HG03460 (cell line): Measurements from ENCODE around the gene PSME3IP1.

Source experiments
- ATAC-seq: cut with Tn5 transposase; IDR thresholded peaks from one replicate; pipeline ENCODE4 v1.9.1; 2021; ENCODE audit not compliant: unreplicated experiment

PSME3IP1 gene

DNA sequence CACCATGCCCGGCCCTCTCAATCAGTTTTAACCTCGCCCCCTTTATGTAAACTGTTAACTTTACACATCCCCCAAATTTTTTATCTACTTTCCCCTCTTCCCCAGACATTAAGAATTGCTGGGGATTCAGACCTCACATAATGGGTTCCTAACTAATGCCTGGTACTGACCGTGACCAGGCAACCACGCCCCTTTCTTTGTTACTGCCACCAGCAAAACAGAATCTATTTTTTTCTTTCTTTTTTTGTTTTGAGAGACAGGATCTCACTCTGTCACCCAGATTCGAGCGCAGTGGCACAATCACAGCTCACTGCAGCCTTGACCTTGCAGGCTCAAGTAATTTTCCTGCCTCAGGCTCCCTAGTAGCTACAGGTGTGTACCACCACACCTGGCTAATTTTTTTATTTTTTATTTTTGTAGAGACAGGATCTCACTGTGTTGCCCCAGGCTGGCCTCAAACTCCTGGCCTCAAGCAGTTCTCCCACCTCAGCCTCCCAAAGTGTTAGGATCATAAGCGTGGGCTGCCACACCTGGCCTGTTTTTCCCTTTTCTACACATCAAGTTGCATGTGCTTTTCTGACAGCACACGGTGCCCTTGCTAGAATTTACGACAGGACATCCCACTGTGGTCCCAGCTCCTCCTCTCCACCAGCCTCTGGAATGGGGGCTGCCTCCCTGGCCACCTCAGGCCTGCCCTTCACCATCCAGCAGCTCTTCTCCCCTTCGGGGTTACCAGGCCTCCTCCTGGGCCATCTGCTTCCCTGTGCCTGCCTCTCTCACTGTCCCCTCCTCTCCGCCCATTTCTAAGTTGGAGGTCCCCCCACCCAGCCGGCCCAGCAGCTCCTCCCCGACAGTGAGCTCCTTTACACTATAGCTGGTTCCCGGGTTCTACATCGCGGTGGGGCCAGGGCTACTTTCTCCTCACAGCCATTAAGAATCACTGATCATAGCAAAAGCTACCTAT lies 82.7 kb downstream of the PSME3IP1 start:
- ATAC-seq: no peak
